Medulla oblongata (tissue), 1 donor: Measurements from ENCODE around the gene XPNPEP1.

ENCODE experiments used
- DNase-seq: peaks from one replicate; pipeline ENCODE4 v3.0.0-alpha.2; 2015; ENCODE audit errors: extremely low spot score

Gene XPNPEP1

GRCh38 chr10:109893386-109893785 is 29.9 kb downstream of the XPNPEP1 start:
- no peak for DNase-seq

- DNase-seq = peak; percentile 58
Measured at GRCh38 chr10:109892931-109893330, 30.4 kb downstream of the XPNPEP1 start.

- DNase-seq = no peak
Measured at GRCh38 chr10:109892117-109892516, 31.2 kb downstream of the XPNPEP1 start.

- DNase-seq = no peak
Measured at GRCh38 chr10:109891105-109891504, 32.2 kb downstream of the XPNPEP1 start.

- no peak for DNase-seq
Measured at GRCh38 chr10:109889867-109890266, 33.4 kb downstream of the XPNPEP1 start.

GRCh38 chr10:109887776-109888175 is 35.5 kb downstream of the XPNPEP1 start:
- no peak for DNase-seq

- no peak for DNase-seq
Measured at GRCh38 chr10:109887243-109887642, 36.1 kb downstream of the XPNPEP1 start.

GRCh38 chr10:109886781-109887140 is 36.5 kb downstream of the XPNPEP1 start:
- no peak for DNase-seq

- DNase-seq = no peak
Measured at GRCh38 chr10:109886037-109886780, 37.1 kb downstream of the XPNPEP1 start.

- DNase-seq = peak; percentile 94
Measured at GRCh38 chr10:109883859-109884771, 39.2 kb downstream of the XPNPEP1 start.

GRCh38 chr10:109882251-109883057 is 40.9 kb downstream of the XPNPEP1 start:
- DNase-seq = no peak

GRCh38 chr10:109881769-109882057 is 41.6 kb downstream of the XPNPEP1 start:
- no peak for DNase-seq

GRCh38 chr10:109880886-109881768 is 42.2 kb downstream of the XPNPEP1 start:
- DNase-seq = peak; percentile 49

GRCh38 chr10:109877546-109877945 is 45.8 kb downstream of the XPNPEP1 start:
- DNase-seq = no peak

- DNase-seq = no peak
Measured at GRCh38 chr10:109875828-109876821, 47.2 kb downstream of the XPNPEP1 start.

- DNase-seq = no peak
Measured at GRCh38 chr10:109875151-109875568, 48.2 kb downstream of the XPNPEP1 start.

GRCh38 chr10:109871476-109871875 is 51.8 kb downstream of the XPNPEP1 start:
- no peak for DNase-seq

GRCh38 chr10:109866995-109867635 is 56.2 kb downstream of the XPNPEP1 start:
- DNase-seq = no peak

- peak; percentile 39 for DNase-seq
Measured at GRCh38 chr10:109866168-109866994, 56.9 kb downstream of the XPNPEP1 start.
